GM19043 (cell line): ENCODE data around the gene TPRA1.

Experiments
- ATAC-seq: cut with Tn5 transposase; IDR thresholded peaks from one replicate; pipeline ENCODE4 v1.9.1; 2021; ENCODE audit warnings: low read depth; ENCODE audit not compliant: unreplicated experiment

The TPRA1 gene

DNA sequence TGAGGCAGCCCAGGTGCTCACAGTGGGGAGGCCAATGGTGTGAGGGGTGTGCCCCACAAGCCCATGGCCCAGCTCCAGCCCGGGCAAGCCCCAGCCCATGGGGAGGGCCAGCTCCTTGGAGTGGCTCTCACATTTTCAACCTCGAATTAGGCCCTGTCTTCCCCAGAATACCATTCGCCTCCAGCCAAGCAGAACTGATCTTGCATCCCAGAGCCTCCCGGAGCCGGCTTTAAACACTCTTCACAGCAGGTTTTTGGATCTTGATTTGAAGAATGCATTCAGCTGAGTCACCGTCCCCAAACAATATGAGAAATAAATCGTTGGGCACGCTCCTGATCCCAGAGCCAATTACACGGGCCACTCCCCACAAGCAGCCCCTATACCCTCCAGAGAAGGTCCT lies 23.7 kb downstream of the TPRA1 start:
- ATAC-seq, result no peak

DNA sequence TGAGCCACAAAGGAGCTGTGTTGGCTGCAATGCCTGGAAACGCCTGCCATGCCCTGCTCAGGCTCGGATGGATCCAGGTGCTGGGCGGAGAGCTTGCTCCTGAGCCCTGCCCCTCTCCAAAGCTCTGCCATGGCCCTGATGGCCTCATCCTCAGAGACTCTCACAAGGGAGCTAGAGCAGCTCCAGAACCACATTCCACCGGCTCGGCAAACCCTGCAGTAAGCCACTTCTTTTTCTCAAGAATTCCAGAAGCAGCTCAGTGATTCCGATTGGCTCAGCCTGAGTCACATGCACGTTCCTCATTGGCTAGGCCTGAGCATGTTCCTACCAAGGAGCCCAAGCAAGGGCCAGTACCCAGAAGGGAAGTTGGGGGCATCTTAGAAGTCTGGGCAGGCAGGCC lies 24.8 kb downstream of the TPRA1 start:
- ATAC-seq, result no peak

DNA sequence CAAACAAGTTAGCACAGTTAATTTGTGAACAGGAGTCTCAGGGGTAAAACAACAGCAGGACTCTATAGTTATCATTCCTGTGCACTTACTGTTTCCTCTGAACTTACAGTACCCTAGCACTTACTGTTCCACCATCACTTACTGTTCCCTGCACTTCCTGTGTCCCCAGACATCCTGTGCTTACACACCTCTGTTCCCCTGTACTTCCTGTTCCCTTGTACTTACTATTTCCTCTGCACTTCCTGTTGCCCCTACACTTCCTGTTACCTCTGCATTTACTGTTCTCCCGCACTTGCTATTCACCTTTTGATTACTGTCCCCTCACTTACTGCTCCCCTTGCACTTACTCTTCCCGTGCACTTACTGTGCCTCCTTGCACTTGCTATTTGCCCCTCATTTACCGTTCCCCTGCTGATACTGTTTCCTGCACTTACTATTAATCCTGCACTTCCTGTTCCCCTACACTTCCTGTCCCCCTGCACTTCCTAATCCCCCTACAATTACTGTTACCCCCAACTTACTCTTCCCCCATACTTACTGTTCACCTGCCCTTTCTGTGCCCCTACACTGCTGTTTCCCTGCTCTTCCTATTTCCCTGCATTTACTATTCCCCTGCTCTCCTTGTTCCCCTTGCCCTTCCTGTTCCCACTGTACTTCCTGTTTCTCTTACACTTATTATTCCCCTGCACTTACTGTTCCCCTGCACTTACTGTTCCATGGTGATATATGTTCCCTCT lies 30.3 kb downstream of the TPRA1 start:
- no peak for ATAC-seq

DNA sequence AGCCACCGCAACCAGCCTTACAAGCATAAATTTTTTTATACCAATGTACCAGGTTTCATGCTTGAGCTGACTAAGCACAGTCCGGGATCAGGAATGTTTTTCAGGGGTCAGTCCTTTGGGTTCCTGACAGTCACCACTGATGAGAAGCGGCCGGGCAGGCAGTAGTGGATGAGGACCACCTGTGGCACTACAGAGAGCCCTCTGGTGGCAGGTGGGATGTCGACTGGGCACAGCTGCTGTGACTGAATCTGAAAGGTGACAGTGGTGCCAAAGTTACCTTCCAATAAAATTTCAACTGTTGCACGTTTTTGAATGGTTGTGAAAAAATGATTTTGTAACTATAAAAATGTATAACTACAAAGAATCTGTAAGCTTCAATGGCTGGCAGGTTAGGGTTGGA lies 34.0 kb downstream of the TPRA1 start:
- ATAC-seq, result no peak

DNA sequence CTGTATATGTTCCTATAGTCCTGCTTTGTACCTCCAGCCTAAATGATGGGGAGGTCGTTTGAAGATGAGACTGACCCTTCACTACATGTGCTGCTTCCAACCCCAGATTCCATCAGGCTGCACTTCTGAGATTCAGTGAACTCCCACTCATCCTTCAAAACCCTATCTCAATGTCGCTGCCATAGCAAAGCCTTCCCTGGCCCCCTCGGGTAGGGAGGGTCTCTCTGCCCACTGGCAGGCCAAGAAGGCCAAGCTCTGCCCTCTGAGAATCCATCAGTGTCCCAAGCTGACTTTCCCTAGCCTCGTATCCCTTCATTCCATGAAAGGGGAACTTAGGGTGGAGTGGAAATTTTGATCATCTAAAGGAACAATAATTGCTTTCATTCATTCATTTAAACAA lies 35.4 kb downstream of the TPRA1 start:
- ATAC-seq, result no peak

DNA sequence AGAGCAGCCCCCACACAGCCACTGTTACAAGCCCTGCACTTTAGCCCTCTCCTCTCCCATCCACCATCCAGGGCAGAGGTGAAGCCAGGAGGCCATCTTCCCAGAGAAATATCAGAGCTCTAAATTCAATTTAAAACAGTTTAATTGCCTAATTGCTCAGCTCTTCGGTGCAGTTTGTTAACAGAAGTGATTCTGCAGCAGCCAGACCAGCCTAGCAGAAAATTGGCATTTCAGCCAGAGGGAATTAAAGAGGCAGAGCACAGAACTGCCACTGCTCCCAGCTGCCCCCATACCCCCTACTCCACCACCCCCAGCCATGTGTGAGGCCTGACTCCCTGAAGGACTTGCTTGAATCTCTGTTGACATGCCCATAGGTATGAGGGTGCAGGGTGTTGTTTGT lies 38.5 kb downstream of the TPRA1 start:
- no peak for ATAC-seq

DNA sequence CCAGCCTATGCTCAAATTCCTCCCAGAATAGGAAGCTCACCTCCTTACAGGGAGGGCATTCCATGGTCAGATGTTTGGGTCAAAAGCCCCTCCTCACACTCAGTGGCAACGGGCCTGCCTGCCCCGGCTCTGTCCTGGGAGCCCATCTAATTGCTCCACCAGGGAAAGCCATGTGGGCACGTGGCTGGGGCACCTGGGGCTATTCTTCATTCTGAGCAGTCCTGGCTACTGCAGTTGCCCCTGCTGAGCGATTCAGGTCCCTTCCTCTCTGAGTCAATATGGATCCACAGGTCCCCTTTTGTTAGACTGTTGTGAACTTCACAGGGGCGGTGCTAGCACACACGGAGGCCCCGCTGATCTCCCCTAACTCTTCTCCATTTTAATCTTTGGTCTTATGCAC lies 39.4 kb downstream of the TPRA1 start:
- ATAC-seq, result no peak

DNA sequence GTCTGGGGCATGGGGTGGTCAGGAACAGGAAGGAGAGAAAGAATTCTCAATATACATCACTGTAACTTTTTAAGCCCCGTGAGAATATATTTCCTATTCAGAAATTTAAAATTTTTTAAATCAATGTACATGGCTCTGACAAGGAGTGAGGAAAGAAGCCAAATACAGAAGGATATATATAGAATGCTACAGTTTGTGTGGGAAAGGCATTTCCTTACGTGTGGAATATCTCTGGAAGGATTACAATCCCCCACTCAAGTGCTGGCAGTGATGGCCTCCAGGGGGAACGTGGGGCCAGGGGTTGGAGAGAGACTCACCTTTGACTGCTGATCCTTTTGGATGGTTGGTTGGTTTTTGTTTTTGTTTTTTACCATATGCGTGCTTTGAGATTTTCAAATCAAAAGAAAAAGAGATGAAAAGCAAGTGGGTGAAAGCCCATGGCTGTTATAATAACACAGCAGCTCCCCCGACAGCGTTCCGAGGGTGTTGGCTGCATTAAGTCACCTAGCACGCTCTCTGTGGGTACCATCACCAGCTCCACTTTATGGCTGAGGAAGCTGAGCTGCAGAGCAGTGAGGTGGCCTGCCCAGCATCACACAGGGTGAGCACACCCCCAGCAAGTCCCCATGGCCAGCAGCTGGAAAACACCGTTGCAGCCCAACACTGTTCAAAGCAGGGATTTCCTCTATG lies 39.9 kb downstream of the TPRA1 start:
- no peak for ATAC-seq

DNA sequence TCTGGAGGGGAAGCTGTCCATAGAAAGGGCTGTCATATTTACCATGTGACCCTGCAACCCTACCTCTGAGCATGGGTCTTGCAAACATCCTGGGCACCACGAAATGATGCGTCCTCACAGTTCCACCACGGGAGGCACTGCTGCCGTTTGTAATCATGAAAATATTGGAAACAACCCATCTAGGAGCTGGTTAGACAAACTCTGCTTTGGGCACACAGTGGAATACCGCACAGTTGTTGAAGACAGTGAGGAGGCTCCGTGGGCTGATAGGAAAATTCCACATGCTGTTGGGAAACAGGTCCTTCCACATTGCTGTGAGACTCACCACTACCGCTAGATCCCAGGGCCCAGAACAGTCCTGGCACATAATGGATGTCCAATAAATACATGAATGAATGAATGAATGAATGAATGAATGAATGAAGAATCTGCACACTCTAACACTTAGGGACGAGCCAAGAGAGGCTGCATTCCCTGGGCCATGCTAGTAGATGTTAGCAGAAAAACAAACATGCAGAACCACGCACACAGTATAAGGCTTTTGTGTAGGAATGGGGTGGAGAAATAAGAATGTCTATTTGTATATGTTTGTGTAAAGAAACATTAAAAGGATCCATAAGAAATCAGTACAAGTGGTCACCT lies 40.6 kb downstream of the TPRA1 start:
- ATAC-seq, result no peak

DNA sequence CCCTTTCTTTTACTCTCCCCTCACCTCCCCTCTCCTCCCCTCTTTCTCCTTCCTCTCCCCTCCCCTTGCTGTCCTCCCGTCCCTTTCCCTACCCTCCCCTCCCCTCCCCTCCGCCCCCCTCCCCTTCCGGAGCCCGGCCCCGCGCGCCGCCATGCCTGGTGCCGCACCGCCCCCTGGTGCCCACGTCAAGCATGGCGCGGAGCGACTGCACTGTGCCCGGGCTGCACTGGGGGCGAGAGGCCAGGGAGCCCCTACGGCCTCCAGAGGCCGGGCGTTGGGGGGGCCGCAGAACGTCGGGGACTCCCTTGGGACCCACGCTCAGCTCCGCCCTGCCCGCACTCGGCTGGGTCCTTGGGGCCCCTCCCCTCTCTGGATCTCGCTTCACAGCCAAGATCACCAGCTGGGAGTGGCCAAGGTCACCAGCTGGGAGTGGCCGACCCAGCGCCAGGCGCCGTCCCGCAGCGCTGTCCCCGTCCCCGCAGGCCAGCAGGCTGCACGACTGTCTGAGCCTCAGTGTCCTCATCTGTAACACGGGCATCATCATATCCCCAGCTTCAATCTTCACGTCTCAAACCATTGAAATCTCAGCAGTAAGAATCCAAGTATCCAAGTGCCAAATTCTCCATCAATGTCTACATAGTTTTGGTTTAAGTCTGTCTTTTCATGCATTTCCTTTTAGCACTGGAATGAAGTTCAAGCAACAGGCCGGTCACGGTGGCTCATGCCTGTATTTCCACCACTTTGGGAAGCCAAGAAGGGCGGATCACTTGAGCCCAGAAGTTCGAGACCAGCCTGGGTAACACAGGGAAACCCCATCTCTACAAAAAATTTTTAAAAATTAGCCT lies 42.5 kb downstream of the TPRA1 start:
- no peak for ATAC-seq

DNA sequence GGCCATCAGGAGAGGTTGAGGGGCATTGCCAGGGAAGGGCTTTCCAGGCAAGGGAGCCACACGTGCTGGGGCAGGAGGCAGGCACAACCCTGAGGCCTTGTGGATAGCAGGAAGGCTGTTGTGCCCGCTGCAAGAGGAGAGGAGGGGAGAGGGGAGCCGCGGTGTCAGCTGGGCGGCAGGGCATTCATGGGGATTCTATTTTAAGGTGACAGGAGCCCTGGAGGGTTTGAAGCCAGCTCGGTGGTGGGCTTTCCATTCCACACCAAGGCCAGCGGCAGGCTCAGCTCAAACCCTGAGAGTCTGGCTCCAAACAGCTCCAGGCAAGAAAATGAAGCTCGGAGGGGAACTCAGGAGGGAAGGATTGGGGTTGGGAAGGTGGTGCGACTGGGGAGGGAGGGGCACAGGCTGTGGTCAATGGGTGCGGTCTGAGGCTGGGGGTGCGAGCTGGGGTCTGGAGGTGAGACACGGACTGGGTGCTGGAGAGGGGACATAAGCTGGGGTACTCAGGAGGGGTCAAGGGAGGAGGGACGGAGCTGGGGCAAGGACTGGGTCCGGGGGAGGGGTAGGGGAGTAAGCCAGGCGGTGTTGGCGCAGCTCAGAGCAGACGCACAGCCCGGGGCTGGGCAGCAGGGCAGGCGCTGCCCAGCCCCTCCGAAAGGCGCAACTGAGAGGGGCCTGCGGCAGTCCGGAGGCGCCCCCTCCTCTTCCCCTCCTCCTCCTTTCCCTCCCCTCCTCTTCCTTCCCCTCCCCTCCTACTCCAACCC lies 43.4 kb downstream of the TPRA1 start:
- ATAC-seq, result no peak

DNA sequence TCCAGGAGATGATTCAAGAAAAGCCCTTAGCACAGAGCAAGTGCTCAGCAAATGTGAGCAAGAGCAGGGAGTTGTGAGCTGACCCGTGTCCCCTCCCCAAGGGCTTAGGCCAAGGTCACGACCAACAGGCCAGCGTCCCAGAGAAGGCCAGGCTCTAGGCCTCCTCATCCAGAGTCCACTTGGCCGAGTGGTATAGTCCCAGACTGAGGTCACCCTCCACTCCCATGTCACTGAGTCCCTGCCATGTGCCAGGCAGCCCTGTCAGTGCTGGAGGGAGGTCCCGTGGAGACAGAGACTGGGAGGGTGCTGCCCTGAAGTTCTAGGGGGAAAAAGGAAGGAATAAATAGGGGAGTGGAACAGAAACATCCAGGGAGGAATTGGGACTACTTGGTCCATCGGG lies 44.0 kb downstream of the TPRA1 start:
- no peak for ATAC-seq

DNA sequence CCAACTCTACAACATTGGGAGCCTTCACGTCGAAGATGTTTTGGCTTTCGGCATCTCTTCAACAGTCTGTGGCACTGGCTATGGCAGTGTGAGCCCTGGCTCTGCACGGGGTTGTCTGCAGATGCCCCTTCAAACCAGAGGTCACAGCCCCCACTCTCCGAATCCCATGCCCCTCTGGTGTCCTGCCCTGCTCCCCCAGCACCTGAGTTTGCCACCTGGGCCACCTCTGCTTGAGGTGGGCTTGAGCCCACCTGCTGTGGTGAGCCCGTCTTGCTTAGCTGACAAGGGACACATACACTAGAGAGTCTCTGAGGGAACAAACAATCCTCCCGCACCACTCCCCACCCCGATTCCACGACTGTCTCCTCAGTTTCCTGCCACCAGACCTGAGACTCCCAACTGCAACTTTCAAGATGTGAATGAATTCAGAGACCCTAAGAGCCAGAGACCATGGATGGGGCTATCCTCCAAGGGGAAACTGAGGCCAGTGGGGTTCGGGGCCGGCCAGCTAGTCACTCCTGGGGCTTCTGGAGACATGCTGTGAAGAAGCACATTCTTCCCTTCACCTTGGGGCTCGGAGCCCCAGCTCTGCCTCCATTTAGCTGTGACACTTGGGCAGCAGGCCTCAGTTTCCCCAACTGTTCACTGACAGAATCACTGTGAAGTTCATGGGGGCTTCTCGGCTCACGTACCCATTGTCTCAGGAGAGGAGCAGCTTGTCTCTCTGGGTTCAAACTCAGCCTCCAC lies 44.6 kb downstream of the TPRA1 start:
- ATAC-seq, result no peak

DNA sequence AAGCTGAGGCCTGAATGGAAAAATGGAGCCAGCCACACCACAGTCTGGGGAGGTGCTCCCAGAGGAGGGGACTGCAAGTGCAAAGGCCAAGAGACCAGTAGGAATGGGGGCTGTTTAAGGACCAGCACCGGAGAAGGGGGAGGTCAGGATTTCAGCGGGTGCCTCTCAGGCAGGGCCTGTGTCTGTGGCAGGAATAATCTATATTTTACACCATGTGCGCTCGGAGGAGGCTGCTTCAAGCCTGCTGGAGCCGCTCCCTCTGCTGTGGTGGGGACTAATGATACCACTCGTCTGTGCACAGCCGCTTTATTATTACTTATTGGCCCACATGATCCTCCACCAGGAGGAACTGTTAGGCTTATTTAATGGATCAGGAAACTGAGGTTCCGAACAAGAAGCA lies 45.3 kb downstream of the TPRA1 start:
- no peak for ATAC-seq

DNA sequence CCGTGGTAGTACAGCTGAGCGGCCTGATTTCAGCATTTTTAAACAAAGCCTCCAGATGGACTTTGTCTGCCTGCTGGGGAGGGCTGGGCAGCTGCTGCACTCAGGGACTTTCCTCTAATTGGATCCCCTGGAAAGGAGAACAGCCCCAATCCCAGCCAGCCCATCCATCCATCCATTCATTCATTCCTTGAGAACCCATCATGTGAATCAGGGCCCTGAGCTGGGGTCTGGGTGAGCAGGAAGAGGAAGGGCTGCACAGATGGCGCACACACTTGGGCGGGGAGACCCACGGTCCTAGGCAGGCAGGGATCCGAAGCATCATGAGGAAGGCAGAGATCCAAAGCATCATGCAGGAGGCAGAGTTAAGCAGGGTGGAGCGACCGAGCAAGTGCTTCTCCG lies 45.7 kb downstream of the TPRA1 start:
- no peak for ATAC-seq

DNA sequence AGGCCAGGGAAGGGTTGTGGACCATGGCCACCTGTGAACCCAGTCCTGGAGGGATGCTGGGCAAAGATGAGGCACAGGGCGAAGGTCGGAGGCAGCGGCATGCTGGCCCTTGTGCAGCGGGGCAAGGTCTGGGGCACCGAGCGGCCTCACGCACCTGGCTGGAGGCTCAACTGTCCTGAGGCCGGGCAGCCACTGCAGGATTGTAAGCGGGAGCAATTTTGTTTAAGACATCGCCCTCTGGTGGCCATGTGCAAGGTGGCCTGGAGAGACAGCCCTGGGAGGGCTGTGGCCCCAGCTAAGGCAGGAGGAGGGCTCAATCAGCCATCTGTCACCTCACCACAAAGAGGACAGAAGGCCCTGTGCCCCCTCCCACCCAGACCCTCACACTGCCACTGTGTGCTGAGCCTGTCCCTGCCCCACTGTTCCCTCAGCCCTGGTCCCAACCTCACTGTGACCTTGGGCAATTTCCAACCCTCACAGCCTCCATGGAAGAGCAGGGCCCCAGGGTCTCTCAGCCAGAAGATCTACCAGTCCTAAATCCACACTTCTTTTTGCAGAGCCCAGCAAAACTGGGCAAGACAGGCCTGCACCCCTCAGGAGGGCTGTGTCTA lies 46.2 kb downstream of the TPRA1 start:
- no peak for ATAC-seq

DNA sequence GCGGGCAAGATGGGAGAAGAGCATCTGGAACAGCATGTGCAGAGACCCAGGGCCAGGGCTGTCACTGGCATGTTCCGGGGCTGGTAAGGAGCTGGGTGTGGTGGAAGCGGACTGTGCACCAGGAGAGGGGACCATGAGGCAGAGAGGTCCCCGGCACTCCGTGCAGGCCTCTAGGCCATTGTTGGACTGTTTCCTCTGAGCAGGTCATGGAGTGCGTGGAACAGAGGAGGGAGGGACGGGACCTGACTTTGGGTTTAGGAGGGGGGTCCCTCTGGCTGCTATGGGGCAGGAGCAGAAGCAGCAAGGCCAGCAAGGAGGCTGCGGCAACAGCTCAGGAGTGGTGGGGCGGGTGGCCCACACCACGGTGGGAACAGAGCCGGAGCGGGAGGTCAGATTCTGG lies 47.1 kb downstream of the TPRA1 start:
- ATAC-seq, result no peak

DNA sequence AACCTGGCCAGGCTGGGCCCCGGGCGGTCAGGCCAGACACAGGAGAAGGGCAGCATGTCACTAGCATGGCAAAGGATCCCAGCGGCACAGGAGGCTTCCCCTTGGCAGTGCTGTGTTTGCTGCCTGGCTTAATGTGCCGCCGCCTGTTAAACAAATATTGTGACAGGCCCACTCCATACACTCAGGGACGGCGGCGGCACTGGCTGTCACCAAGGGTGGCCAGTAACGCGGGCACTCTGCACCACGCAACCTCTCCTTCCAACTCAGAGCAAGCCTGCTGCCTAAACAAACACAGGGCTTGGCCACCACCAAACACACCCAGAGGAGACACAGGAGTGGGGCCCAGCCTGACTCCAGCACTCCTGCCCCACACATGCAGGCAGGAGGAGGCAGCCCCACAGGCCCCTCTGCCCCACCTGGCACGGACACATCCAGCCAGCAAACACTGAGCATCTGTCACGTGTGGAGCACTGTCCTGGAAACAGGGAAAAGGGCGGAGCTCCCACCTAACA lies 48.0 kb downstream of the TPRA1 start:
- ATAC-seq, result no peak

DNA sequence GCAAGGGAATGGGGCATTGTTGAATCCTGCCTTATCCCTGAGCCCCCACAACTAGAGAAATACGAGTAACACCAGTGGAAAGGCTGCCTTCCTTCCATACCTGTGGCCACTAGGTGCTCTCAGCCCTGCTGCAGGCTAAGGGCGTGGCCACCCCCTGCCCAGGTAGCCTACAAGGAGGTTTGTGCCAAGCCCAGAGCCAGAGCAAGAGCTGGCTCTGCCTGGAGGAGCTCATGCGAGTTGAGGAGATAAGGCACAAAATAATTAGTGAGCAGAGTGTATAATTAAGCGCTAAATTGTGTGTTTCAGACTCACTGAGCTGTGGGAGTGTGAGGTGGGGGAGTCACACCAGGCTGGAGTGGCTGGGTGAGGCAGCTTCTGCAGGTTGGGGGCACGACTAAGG lies 49.2 kb downstream of the TPRA1 start:
- no peak for ATAC-seq
